GM19025 (cell line): ENCODE data around the gene SKI.

Experiments
- ATAC-seq: cut with Tn5 transposase; IDR thresholded peaks from one replicate; pipeline ENCODE4 v1.9.1; 2021; ENCODE audit warnings: mild to moderate bottlenecking, low read depth, moderate library complexity; ENCODE audit not compliant: unreplicated experiment

Gene SKI

DNA sequence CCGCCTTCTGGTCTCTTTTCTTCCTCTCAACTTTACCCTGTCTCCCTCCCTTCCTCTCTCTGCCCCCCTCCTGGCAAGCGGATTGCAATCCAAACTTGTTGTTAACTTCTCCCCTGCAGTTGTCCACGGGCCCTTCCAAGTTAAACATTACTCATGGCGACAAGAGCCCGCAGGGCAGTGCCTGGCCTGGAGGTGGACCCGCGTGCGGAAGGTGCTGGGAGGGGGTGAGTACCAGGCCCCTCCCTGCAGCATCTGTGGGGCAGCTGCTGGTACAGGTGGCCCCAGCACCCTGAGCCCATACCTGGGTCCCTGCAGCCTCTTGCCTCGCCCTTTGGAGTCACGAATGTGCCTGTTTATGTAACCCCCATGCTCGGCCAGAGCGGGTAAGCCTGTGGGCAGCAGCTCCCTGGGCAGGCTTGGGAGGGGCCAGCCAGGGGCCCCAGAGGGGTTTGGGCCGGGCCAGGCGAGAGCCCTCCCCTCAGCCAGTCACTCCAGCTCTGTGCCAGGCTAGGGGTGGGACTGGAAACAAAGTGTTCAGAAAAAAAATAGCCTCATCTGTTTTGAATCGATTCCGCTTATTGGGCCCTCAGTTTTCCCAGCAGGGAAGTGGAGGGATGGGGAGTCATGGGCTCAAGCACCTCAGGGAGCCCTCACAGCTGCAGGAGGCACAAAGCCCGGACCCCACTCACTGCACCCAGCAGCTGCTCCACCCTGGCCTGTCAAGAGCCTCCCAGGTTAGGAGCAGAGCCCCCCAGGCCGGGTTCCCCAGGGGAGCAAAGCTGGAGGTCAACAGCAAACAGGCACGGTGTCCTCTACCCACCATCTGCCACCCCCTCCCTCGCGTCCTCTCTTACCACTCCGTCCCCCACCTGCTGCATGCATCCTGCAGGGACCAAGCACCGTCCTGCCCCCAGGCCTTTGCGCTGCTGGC lies 19.5 kb upstream of the SKI start:
- ATAC-seq, result no peak

DNA sequence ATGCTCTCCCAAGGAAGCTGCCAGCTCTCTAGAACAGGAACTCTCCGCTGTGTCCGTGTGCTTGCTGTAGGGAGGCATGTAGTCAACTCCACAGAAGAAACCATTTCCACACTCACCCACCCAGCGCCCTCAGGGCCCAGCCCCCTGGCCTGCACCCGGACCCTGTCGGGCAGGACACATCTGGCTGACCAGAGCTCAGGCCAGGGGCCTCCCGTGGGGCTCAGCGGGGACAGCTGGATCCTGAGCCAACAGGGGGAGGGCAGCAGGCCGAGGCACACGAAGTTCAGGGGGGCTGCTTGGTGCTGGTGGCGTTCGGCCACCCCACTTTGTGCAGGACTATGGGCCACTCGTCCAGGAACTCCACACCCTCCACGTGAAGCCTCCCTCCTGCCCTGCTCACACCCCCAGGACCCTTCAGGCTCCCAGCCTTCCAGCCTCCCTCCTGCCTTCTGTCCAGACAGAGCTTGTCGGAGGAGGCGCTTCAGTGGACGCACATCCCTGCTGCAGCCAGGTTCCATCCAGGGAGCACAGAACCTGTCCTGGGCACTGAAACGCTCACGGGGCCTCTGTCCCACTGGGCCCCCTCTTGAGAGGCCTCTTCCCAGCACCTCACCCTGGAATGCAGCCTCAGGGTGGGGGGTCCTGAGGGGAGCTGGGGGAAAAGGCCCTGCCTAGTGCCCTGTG lies 18.6 kb upstream of the SKI start:
- ATAC-seq, result no peak

DNA sequence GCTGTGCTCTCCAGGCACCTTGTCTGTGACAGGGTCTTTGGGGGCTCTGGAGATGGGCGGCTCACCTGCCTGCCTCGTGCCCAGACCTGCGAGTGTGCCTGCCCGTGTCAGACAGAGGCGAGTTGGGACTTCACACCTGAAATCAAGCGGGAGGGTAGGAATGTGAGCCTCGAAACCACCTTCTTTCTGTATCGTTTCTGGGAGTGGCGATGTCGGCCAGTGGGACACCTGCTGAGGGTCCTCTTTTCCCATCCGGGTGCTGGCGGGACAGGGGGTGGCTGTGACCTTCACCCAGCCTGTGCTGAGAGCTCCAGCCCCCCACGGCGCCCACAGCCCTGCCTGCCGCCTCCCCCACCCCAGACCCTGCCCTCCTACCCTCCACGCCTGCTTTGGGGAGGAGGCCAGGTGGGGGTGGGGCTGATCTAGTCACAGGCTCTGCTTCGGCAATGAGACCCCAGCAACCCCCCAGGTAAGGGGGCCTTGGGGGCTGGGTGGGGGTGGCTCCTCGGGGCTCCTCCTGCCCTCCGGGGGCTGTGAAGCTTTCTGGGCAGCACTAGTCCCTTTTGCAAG lies 17.9 kb upstream of the SKI start:
- no peak for ATAC-seq

DNA sequence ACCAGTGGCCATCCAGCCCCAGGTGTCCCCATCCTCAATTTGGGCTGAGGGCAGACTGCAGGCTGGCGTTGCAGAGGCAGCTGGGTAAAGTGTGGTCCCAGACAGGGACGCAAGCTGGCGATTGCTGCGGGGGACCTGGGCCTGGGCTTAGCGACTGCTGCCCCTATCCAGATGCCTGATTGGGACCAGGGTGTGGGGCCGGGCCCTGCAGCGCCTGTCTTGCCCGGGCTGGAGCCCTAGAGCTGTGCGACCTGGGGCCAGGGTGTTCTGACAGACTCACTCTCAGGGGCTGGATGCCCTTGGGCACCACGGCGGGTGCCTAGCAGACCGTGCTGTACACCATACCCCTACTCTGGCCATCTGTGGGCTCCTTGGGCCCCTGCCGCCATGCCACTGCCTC lies 17.3 kb upstream of the SKI start:
- no peak for ATAC-seq

DNA sequence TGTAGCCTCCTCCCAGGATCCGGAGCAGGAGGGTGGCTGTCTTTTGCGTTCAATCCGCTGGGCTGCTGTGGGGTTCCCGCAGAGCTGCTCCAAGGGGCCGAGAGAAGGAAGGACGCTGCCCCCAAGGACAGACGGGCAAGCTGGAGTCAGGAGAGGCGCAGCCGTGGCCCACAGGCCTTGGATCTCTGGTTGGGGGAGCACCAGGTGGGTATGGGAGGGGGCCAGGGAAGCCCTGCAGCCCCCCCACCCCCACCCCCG lies 15.9 kb upstream of the SKI start:
- no peak for ATAC-seq

DNA sequence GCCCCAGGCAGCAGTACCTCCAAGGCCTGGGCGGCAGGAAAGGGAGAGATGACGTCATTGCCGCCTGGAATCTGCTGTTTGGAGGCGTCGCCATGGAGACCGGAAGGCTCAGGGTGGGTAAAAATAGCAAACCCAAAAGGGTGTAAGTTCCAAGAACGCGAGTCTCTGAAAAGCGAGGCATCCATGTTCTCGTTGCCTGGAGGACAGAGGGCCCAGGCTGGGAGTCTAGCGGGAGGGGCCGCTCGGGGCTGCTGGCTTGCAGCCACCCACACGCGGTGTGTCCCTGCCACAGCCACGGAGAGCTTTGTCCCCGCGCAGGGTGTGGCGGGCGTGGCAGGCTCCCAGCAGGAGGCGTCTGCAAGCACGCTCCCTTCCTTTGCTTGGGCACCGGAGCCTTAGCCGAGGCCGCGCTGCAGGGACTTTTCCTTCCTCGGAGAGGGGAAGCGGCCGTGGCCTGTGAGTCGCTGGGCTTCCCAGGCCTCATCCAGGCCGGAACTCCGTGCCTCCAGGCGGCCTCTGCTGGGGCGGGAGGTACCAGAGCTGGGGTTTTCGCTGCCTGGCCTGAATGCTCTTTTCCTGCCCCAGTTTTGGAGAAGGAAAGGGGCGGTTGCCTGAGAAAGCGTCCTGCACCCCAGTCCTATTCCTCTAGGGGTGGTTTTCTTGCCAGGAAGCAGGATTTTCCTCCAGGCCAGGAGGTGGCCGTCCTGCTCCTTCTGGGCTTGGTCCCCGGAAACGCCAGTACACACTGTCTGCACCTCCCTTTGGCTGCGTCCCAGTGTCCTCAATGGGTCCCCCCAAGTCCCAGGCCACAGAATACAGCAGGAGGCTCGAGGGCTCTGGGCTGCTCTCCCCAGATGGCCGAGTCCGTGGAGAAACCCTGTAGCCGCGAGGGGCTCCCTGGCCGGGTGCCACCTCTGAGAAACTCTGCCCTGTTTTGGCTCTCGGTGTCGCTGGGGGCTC lies 15.3 kb upstream of the SKI start:
- no peak for ATAC-seq

DNA sequence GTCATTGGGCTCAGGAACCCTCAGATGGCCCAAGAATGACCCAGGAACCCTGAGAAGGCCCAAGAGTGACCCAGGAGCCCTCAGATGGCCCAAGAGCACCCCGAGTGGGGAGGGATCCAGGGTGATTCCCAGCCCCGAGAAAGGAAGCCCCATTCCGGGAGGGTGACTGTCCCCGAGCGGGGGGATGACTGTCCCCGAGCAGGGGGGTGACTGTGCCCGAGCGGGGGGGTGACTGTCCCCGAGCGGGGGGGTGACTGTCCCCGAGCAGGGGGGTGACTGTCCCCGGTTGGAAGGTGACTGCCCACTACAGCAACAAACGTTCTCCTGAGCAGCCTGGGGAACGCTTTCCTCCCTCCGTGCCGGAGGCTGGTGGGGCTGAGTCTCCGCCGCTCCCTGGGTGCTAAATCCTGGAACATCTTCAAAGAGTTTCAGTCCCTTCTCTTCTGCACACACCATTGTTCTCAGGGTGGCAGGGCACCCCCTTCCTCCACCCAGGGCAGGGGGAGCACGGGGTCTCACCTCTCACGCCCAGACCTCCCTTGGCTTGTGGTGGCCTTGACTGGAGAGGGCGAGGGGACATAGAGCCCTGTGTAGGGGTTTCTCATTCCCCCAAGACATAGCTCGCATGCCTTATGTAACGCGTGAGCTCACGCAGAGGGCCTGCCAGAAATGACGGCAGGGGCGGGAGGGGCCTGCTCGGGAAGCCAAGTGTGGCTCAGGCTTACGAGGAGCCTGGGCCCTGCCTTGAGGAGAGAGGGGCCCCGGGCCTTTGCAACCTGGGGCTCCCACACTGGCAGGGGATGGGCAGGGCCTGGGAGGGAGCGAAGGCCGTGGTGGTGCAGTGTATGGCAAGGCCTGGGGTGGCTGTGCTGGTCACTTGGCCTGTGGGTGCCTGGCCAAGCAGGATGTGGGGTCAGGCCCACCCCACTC lies 14.3 kb upstream of the SKI start:
- no peak for ATAC-seq

DNA sequence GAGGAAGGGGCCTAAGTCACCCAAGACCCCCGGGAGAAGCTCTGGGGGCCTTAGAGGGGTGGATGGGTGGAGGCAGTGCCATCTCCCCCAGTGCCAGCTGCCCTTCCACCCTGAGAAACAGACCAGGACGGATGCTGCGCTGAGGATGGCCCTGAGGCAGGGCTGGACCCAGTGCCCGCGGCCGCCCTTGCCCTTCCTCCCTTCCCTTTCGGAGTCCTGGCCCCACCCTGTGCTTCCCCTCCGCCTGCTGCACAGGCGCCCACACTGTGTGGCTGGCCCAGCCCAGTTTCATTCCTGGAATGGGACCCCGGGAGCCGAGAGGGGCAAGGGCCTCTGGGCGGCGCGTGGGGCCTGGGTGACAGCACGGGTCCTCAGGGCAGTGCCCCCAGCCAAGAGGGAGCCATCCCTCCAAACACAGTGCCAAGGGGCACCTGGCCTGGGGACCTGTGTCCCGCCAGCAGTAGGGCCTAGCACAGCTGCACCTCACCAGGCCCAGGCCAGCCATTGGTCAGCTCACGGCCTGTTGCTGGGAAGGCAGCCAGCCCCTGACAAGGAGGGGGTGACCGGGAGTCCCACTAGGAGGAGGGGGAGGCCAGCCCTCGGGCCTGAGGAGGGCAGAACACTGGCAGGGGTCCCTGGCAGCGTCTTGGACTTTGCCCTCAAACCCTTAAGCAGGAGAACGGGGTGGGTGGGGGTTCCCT lies 13.4 kb upstream of the SKI start:
- ATAC-seq, result no peak

DNA sequence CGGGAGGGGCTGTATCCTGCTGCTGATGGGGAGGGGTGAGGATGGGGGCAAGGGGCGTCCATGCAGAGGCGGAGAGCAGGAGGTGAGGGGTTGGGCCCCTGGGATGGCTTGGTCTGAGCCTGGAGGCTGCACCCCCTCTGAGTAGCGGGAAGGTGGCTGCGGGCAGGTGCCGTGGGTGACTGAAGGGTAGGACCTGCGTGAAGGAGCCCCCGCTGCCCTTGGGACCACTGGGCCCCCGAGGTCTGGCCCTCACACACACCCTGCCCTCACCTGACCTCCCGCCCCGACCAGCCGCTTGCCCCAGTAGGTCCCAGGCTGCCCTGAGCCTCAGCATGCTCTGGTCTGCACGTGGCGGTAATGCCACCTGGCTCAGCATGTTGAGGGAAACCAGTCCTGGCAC lies 12.8 kb upstream of the SKI start:
- no peak for ATAC-seq

DNA sequence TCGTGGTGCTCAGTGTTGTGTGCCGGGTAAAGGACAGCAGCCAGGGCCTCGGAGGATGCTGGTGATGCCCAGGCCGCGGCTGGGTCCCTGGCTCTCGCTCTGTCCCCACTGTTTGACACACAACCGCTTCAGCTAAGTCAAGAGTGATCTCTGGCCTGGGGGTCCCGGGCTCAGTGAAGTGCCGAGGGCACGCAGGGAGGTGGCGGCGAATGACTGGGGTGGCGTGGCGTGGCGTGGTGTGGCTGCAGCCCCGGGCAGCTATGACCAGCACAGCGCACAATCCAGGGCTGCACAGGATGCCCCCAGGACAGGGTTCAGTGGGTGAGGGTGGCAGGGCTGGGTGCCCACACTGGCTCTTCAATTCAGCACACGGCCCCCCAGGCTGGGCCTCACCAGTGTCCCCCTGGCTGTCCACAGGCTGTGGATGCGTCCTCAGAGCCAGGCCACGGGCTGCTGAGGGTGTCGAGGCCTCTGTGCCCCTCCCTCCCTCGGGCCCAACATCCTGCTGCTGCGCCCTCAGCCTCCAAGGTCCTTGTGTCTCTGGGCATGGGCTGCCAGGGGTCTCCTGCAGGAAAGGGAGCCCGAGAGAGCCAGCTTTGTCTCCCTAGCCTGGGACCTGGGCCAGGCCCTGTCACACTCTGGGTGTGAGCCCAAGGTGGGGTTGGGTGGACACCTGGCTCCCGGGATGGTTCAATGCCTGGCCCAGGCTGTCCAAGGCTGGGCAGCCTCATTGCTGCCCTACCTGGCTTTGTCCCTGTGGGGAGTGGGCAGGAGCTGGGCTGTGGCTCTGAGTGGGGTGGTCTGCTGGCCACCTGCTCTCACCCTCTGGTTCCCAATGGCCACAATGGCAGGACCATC lies 12.0 kb upstream of the SKI start:
- no peak for ATAC-seq

DNA sequence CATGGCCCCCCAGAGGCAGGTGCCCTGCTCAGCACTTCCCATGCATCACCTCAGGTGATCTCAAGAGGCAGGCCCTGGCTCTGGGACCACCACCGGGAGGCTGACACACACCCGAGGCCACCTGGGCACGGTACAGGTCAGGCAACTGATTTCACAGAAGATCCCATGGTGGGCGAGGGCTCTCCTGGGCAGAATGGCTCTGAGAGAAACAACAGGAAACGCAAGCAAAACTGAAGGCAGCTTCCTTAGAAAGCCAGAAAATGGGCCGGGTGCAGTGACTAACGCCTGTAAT lies 11.4 kb upstream of the SKI start:
- ATAC-seq, result no peak

DNA sequence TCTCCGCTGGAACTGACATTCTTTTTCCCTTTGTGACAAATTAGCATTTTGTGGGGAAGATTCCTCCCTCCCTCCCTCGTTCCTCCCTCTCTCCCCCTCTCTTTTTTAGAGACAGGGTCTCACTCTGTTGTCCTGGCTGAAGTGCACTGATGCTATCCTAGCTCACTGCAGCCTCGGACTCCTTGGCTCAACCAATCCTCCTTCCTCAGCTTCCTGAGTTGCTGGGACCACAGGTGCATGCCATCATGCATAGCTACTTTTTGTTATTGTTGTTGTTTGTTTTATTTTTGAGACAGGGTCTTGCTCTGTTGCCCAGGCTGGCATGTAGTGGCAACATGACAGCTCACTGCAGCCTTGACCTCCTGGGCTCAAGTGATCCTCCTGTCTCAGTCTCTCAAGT lies 6.8 kb upstream of the SKI start:
- ATAC-seq, result no peak

DNA sequence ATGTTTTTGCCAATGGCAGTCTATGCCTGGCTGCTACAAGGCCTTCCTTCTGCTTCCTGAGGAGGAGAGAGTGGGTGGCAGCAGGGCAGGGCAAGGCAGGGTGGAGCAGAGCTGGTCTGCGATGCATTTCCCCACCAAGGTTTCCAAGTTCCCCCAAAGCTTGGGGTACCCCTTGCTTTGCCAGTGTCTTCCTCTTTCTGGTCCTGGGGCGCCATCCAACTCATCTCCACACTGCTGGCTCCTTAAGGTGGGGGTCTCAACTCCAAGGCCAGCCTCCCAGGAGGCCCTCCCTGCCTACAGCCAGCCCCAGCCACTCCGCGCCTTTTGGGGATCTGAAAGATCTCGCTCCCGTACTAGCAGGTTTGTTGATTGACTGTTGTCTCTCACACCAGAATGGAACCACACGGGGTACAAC lies 3.9 kb upstream of the SKI start:
- no peak for ATAC-seq

DNA sequence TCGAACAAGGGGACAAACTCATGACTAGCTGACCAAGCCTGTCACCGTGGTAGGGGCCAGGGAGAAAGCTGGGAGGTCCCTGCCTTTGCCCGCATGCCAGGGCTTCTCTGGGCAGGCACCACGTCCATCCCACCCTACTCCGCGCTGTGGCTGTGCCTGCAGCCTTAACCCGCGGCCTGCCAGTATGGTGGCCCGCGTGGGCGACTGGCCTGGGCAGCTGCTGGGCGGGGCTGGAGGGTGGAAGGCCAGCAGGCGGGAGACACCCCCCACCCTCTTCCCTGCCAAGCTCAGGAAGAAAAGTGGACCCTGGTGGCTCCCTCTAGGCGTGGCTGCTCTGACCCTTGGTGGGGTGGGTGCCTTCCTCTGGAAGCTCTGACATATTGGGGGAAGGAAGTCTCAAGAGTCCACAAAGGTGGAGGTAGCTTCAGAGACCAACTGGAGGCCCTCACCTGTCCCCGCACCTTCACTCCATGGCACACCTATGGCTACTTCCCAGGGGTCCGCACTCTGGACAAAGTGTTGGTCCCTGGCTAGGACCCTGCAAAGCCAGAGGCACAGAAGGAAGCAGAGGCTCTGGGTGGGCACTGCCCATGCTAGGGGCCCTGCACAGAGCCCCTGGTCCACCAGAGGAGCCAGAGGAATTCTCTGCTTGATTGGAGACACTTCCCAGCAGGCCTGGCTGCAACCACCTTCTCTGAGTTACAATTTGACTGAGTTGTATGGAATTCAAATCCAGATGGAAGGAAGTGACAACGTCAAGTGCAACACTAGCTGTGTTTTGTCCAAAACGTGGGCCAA lies 3.3 kb upstream of the SKI start:
- no peak for ATAC-seq

DNA sequence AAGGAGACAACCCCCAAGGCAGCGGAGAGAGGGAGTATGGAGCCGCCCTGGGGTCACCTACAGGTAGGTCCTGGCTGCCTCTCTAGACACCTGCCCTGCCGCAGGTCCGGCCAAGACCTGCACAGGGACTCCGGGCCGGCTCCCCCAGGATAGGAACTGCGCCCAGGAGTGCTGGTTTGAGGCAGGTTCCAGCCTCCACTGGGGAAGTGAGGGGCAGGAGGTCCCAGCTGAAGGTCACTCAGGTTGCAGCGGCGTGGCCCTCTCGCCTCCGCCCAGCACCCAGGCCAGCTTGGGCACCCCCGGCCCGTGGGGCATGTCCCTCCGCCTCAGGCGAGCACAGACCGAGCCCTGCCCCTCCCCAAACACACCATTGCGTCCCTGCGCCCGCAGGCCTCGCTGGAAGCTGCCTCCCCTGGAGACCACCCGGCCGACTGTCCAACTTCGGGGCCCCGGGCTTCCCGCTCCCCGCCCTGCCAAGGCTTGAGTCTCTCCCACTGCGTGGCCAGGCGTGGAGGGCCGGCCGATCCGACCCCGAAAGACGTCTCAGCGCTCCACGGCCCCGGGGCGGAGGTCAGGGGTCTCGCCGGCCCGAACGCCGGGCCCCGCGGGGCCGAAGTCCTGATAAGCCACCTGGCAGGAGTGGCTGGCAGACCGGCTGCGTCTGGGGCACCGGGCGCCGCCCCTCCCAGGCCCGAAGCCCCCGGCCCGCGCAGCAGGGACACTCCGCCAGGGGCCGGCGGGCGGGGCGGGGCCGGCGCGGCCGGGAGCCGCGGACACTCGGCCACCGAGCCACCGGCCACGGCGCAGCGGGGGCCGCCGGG lies 1.4 kb upstream of the SKI start:
- ATAC-seq, result no peak

DNA sequence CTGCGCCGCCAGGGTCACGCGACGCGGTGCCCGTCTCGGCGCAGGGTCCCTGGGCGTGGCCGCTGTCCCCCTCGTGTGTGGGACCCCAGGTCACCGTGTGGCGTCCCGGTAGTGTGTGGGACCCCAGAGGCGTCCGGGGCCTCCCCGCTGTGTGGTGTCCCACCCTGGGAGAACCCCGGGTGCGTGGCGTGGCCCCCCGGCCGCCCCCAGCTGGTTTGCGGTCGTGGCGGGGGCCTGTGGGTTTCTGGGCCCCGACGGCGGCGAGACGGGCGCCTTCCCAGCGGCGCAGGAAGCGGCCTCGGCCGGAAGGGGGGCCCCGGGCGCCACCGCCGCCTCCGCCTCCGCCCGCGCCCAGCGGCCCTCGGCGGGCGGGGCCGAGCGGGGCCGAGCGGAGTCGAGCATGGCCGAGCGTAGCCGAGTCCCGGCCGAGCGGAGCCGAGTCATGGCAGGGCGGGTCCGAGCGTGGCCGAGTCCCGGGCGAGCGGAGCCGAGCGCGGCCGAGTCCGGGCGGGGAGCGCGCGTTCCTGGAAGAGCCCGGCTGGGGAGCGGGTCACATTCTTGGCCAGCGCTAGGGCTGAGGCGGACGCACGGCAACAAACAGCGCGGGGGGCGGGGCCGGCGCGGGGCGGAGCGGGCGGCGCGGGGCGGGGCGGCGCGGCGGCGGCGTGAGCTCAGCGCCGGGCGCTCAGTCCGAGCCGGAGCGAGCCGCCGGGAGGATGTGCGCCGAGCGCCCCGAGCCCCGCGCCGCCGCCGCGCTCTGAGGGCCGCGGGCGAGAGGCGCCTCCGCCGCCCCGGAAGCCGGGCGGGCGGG lies 568 bp upstream of the SKI start:
- peak; percentile 89 for ATAC-seq
